Stimulated activated naive CD4-positive, alpha-beta T cell treated with Interleukin-2 at 50 U/mL for 16 hours (primary cell): Measurements from ENCODE around the gene PDIA6.

Source experiments
- DNase-seq: peaks from one replicate; lab custom pipeline; 2025; lab: John Stamatoyannopoulos, UW

The PDIA6 gene, protein sequence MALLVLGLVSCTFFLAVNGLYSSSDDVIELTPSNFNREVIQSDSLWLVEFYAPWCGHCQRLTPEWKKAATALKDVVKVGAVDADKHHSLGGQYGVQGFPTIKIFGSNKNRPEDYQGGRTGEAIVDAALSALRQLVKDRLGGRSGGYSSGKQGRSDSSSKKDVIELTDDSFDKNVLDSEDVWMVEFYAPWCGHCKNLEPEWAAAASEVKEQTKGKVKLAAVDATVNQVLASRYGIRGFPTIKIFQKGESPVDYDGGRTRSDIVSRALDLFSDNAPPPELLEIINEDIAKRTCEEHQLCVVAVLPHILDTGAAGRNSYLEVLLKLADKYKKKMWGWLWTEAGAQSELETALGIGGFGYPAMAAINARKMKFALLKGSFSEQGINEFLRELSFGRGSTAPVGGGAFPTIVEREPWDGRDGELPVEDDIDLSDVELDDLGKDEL

DNA sequence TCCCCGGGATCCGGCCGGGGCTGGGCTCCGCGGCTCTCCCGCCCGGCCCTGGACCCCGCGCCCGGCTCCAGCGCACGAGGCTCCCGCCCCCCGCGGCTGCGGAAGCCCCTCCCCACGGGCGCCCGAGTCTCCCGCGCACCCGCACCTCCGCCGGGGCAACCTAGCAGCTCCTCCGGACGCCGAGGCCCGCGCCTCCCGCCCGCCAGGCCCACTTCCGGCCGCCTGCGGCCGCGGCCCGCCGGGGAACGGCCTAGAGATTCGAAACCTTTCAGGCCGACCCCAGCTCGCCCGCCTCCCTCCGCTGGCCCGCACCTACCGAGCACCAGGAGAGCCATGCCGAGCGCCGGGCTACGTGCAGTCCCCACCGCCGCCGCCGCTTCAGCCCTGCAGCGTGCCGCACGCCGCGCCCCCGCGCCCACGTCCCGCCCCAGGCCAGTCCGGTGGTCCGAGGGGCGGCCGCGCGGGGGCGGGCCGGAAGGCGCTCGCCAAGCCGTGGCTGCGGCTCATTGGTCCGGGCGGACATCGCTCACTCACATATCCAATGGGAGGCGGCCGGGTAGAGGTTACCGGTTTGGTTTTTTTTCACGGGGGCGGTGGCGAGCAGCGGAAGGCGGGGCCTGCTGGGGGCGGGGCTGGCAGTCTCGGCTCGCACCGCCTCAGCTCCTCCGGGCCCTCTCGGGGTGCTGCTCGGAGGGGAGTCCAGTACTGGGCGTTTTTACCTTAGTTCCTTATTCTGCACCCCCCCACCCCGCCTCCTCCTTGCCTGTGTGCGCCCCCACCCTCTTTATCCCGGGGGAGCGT is at the start of gene PDIA6:
Gene PDIA6, minus strand, starts transcription at position 424 of the 801 bp plus-strand sequence. Its CDS starts 89 bp downstream, at position 335.
- peak; percentile 96 for DNase-seq

DNA sequence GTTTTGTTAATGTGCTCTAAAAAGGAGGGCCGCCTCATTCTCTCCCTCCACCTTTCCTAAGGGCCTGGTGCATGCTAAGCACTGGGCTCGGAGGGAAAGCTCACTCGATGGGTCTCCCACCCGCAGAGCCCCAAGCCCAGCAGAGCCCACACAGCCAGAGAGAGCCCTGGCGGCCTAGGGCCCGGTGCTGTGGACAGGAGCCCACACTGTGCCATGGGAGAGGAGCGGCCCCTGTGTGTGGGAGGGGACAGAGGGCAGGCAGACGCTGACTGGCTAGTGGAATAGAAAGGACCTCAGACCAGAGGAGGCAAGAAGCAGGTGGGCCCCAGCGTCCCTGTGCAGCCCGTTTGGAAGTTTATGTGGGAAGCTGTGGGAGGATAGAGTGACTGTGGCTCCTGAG is 49.7 kb upstream of the PDIA6 start:
- DNase-seq = no peak

DNA sequence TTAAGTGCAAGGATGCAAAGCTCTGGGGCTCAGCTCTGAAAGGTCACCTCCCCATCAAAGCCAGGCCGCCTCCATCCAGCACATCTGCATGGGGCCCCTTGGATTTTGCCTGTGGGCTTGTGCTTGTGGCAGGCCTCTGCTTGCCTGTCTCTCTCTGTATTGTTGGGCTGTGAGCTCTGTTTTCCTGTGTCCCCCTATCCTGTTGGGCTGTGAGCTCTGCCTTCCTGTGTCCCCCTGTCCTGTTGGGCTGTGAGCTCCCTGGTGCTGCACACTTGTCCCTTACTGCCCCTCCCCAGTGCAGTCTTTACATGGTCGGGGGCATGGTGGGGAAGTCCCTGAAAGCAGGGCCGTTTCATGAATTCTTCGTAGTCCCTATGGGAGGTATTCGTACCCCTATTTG is 49.2 kb upstream of the PDIA6 start:
- no peak for DNase-seq

DNA sequence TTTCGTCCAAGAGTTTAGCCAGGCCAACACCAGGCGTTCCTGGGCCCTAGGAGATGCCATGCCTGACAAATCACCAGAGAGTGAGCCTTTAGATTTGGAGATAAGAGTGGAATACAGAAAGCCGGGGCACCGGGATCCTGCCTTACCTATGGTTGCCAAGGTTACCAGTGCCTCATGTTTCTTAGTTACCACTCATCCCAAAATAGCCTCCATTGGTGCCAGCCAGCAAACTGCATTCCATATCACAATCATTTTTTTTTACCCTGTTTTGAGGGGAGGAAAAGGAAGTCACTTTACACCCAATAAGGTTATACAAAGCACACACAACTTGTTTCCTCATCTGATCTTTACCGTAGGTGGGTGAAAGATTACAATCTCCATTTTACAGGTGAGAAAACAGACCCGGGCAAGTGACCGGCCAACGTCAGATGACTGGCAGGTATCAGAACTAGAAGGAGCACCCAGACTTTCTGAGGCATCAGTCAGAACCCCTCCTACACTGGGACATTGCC is 48.3 kb upstream of the PDIA6 start:
- DNase-seq = no peak

DNA sequence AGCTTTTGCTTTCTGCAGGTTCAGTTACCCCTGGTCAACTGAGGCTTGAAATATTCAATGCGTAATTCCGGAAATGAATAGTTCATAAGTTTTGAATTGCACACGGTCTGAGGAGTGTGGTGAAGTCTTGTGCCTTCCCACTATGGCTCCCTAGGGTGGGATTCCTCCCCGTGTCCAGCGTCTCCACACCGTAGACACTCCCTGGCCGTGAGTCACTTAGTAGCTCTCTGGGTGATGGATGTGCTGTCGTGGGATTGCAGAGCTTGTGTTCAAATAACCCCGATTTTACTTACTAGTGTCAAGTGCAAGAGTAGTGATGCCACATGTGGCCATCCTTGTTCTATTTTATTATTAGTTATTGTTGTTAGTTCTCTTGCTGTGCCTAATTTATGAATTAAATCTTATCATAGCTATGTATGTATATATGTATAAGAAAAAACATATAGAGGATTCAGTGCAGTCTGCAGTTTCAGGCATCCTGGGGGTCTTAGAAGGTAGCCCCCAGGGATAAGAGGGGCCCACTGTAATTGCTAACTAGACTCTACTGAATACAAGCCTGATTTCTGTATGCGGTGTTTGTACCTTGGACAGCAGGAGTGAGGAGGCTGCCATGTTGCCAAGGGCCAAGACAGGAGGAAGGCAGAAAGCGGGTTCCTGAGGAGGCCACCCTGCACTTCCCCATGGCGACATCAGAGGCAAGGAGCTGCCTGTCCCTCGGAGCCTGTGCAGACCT is 47.7 kb upstream of the PDIA6 start:
- no peak for DNase-seq

DNA sequence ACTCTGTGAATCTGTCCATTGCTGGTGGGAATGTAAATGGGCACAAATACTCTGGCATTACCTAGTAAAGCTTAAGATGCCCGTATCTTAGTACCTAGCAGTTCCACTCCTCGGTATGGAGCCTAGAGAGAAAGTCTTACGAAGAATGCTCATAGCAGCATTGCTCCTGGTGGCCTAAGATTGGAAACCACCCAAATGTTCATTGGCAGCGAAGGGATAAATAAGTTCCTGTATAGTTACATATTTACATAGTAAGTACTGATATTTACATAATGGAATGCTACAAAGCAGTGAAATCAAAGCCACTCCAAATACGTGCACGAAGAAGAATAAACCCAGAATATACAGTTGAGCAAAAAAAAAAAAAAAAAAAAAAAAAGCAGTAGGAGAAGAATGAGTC is 46.7 kb upstream of the PDIA6 start:
- DNase-seq = no peak

DNA sequence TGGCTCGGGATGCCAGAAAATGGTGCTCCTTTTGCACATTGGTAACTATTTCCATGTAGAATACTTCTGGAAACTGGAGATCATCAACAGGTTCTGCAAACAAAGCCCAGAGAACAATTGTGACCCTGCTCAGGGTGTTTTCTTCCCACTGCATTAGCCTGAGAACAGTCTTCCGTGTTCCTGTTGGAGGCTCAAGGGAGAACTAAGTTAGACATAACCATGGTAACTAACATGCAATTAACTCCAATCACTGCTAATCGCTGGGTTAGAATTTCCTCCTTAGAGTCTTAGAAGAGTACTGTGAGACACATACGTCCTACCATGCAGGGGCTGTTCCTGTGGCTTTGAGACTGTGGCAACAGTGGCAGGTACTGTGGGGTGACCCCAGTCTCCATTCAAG is 36.0 kb upstream of the PDIA6 start:
- no peak for DNase-seq

DNA sequence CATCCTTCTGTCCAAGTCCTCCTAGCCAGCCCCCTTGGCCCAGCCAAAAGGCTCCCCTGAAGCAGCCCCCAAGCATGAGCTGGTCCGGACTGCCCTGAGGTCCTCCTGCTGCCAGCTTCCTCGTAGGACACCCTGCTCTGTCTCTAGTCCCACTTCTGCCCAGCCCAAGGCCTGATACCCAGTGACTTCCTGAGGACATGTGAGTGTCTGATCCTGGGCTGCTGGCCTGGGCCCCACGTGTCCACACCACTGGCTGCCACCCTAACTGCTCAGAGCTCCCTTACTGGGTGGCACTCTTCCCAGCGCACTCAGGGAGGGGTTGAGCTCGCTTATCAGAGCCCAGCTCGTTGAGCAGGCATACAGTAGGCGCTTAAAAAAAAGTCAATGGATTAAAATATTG is 34.4 kb upstream of the PDIA6 start:
- DNase-seq = no peak

DNA sequence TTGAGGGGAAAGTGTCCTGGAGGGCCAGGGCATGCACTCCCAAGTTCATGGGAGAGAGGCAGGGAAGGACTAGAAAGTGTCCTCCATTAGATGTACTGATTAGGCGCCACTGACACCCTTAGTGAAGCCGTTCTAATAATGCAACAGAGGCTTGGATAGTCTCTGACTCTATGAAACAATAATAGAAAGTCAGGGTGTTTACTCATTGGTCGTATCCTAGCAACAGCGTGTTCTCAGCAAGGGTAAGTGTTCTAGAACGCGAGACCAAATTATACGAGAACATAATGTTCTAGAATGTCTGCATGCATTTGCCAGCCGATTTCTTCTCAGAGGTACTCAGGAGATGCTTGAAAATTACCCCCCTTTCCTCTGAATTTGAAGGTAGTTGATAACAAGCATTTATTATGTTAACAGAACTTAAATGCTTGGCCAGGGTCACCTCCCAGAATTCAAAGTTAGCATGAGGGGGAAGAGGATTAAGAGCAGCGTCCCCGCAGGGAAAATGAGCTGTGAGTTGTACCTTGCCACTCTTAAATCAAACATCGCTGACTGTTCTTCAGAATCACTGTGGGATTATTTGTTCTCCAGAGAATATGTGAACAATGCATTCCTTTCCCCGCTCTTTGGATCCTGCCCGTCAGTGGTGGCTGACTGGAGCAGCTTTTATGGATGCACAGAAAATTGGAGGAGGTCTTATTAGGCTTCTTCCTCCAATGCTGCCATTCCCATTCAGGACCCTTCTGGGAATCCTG is 33.7 kb upstream of the PDIA6 start:
- DNase-seq = no peak

DNA sequence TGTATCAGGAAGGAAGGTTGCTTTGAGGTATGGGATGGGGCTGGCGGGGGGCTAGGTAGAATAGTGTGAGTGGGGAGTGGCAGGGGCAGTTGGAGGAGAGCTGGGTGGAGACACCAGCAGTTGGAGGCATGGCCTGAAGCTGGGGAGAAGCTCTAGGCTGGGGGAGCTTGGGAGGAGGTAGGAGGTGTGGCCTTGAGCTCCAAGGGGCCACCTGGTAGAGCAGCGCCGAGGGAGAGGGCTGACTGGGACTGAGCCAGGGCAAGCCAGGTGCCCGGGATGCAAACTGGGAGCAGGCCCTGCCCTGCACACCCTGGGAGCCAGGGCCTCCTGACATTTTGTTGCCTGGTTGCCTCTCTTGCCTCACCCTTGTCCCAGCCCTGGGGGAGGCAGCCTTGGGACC is 33.1 kb upstream of the PDIA6 start:
- no peak for DNase-seq

DNA sequence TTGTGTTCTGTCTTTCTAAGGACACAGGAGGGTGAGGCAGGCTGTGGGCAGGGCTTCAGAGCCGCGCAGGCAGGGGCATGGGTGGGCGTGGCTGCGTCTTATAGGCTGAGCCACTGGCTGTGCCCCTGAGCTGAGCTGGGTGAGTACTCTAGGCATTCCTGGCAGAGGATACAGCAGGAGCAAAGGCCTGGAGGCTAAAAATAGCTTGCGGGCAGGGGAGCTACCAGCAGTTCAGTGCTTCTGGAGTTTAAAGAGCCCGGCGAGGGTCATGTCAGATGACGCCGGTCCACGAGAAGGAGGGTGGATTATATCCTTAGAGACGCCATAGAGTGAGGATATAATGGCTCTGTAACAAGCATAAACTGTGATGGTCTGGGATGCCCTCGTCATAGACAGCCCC is 31.5 kb upstream of the PDIA6 start:
- DNase-seq = no peak

DNA sequence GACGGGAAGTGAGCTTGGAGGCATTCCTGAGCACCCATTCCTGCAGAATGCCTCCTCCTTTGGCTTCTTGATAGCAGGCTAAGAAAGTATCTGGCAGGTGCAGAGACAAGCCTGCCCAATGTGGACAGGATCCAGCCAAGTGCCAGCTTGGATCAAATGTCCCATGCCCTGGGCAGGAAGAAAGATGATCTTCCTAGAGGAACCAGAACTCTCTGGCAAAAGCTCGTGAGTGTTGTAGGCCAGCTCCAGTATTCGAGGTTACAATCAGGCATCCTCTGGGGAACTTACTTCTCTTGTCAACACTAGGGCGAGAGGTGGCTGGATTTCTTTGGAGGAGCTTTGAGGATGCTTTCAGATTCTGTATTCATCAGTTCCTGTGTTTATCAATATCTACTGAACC is 29.9 kb upstream of the PDIA6 start:
- DNase-seq = no peak

DNA sequence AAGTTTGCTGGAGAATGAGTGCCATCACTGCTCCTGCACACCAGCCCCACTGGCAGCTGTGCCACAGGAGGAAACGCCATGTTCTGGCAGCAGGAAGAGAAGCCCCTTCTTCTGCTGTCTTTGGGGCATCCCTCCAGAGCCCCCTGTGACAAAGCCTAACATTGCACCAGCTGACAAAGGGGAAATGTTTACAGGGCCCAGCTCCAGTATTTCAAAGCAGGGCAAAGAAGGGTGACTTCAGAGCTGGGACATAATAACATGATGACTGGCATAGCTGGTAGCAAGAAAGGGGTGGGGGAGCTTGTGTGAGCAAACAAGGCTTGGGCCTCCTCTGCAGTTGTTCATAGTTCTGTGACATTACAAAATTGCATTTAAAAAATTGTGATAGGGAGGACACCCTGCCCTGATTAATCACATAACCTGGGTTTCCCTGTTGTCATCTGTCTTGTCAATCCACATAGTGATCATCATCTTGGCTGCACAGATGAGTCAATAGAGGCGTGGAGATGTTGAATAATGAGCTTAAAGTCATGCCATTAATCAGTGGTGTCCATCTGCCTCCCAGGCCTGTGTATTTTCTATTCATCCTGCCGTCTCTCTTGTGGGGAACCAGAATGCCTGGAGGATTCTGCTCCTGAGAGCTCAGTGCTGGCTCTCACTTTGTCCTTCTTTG is 29.1 kb upstream of the PDIA6 start:
- DNase-seq = no peak

DNA sequence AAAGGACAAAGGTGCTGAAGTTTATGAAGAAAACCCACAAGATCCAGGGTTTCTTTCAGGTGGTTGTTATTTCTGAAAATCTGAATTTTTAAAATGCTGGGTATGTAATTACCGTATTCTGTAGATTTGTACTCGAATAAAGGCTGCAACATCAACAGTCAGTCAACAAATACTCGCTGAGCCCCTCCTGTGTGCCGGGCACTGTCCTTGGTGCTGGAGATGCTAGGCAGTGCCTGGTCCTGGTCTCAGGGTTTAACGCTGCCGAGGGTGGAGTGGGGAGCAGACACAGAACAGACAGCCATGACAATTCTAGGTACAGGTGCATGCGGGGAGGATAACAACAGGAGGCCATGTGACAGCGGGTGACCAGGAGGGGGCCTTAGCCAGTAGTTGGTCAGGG is 27.2 kb upstream of the PDIA6 start:
- DNase-seq = no peak

DNA sequence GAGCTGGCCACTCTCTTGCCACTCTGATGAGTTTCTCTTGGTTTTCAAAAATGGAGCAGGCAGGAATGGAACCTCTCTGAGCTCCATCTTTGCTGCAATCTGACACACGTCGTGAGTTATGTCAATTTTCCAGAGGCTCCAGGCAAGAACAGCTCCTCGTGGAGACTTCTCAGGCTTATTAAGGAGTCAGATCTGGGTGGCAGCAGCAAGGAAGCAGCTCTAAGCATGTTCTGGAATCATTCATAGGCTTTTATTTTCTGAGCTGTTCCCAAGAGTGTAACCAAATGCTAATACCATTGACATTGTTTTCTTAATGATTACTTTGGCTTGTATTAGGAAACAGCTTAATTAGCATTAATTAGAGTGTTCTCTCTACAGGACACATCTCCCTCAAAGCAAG is 26.1 kb upstream of the PDIA6 start:
- no peak for DNase-seq

DNA sequence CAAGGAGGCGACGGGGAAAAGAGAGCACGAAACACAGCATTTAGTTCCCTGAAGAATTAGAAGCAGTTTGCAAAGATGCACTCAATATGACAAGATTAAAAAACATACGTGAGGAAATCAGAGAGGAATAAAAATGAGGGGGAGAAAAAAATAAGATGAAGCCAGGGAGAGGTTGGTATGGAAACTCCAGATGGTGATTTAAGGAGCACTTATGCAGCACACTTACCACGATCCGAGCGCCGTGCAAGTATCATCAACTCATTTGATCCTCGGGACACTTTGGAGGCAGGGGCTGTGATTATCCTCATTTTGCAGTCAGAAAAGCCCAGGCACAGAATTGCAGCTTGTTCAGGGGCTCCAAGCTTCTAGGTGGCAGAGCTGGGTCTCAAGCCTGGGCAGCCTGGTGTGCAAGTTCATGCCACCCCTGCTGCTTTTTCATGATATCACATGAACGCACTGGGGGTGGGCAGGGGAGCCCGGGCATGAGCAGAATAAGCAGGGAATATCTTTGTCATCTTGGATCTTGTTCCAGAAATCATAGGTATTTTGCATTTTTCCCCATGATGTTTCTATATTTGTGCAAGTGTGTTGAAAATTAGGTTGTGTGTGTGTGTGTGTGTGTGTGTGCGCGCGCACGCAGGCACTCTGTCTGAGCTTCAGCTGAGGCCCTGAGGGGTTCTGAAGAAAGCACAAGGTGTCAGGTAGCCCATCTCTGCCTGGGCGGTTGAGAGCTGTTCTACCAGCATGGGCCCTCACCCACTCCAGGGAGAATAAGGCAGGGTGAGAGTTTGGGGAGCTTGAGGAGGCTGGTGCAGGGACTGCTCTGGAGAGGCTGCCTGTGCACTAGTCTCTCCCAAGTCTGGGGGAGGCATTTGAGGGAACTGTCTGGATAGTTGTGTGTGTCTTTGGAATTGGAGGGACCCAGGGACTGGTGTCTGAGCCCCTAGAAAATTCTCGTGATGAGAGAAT is 25.0 kb upstream of the PDIA6 start:
- DNase-seq = no peak

DNA sequence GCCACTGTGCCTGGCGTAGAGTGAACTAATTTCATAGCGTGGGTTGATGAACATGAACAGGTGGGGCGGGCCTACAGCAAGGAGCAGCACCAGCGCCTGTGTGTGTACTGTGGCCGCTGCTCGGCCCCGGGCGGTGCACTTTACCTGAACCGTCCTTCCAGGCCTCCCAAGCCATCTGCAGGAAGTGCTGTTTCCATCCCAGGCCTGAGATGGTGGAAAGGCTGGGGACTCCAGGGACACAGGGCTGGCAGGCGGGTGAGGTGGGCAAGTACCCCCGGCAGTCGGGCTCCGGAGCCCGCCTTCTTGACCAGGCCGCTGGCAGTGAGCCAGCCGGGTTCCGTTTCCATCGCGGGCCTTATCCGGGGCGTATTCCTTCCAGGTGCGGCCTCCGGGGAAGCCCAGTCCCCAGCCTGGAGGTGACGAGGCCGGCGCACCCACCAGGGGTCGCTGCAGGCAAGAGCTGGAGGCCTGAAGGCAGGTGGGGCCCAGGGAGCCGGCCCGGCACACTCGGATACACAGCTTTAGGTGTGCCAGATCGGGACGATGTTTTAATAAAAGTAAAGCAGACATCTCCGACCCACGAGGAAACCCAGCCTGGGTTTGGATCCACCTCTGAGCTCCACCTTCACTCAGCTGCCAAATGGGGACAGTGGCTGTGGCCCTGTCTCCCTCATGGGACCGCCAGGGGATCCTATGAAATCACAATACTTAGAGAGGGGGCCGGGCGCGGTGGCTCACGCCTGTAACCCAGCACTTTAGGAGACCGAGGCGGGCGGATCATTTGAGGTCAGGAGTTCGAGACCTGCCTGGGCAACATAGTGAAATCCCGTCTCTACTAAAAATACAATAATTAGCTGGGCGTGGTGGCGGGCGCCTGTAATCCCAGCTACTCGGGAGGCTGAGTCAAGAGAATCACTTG is 22.7 kb upstream of the PDIA6 start:
- DNase-seq = peak; percentile 59

DNA sequence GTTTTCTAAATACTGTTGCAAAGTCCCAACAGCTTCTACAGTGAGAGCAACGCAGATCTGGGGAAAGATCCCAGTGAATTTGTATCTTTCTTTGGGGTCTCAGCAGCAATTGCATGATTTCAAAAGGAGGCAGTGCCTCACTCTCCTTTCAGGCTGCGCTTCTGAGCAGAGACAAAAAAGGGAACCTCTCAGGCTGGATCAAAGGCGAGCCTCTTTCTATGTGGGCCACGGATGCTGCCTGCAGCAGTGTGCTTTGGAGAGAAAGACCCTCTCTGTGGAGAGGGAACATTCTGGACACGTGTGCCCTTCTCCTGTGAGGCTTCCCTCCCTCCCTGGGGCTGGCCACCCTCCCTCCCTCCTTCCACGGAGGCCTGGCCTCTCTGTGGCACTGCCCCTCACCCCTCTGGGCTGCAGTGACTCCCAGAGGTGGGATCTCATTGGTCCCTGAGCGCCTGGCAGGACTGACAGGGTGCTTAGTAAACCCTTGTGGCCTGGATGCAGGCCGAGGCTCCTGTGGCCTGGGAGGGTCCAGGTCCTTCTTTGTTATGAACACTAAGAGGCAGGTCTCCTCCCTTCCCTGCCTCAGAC is 21.6 kb upstream of the PDIA6 start:
- no peak for DNase-seq
